Breast epithelium (tissue), 4 donors: Measurements from ENCODE around the gene FBXL19. TPM values are rescaled to one million over a fixed set of nuclear protein-coding genes. Genes with fewer than 3 reads are reported as not detected.
A peak's percentile ranks its signal among the peaks of the same experiment; 100 is the strongest.

Experiments used
- DNase-seq, 2 donors: peaks; one replicate each; pipeline ENCODE4 v3.0.0-alpha.2; 2019; ENCODE audit warnings: low spot score in 2 of 2
- H3K27ac ChIP-seq, 2 donors: fragments of 200-600 bp; sonication (generic) in 1 of 2; one replicate each; pipeline ENCODE4 v1.5.1; 2016 to 2019; ENCODE audit warnings: mild to moderate bottlenecking in 1 of 2
- H3K27me3 ChIP-seq, 2 donors: fragments of 200-600 bp; sonication (generic) in 1 of 2; one replicate each; pipeline versions ENCODE4 v1.5.1 to v1.6.0; 2017 to 2019; ENCODE audit warnings: control low read depth in 1 of 2, mild to moderate bottlenecking in 1 of 2
- H3K36me3 ChIP-seq: fragments of 200-600 bp; one replicate; pipeline ENCODE4 v1.5.1; 2019
- H3K4me1 ChIP-seq, 2 donors: fragments of 200-600 bp; sonication (generic); one replicate each; pipeline ENCODE4 v1.5.1; 2016 to 2019; ENCODE audit warnings: control low read depth in 1 of 2
- H3K4me3 ChIP-seq, 3 donors: fragments of 200-600 bp; sonication (generic); 1 replicate in 2 of 3; 2 replicates in 1 of 3; pipeline ENCODE4 v1.5.1; 2016 to 2019; ENCODE audit warnings: mild to moderate bottlenecking in 3 of 3, moderate library complexity in 2 of 3
- H3K9me3 ChIP-seq, 2 donors: fragments of 200-600 bp; sonication (generic) in 1 of 2; one replicate each; pipeline ENCODE4 v1.5.1; 2016 to 2019; ENCODE audit warnings: control low read depth in 1 of 2
- POLR2A ChIP-seq: fragments of 450-650 bp; IDR thresholded peaks from one replicate; pipeline ENCODE4 v1.6.1; 2016; ENCODE audit warnings: antibody characterized with exemption, mild to moderate bottlenecking, moderate library complexity
- POLR2AphosphoS5 ChIP-seq, 3 donors: sonication (generic); formaldehyde crosslinking; IDR thresholded peaks; one replicate each; pipeline ENCODE4 v1.6.1; 2017; ENCODE audit warnings: antibody characterized with exemption in 3 of 3
- intact Hi-C: fragments of 100-400 bp; cut with DNase I; formaldehyde crosslinking; loops from one replicate; pipeline ENCODE4 v1.15.1; 2023; ENCODE audit warnings: low total_unique reads
- total RNA-seq, 3 donors: library from RNA; depleted of rRNA; stranded (reverse); fragments of >200 nt; gene quantifications; one replicate each; pipeline ENCODE4 v1.1.0, GENCODE V29; 2016
- TF ChIP-seq, protein P1 (sequence below), 3 donors: fragments of 450-650 bp; IDR thresholded peaks; one replicate each; pipeline ENCODE4 v1.5.1; 2016 to 2017; ENCODE audit warnings: antibody characterized with exemption in 3 of 3, mild to moderate bottlenecking in 3 of 3, moderate library complexity in 3 of 3

FBXL19 gene
- total RNA-seq, 3 donors from 2014 or later: 4.5 to 12.7 (median 9.2) TPM

DNA sequence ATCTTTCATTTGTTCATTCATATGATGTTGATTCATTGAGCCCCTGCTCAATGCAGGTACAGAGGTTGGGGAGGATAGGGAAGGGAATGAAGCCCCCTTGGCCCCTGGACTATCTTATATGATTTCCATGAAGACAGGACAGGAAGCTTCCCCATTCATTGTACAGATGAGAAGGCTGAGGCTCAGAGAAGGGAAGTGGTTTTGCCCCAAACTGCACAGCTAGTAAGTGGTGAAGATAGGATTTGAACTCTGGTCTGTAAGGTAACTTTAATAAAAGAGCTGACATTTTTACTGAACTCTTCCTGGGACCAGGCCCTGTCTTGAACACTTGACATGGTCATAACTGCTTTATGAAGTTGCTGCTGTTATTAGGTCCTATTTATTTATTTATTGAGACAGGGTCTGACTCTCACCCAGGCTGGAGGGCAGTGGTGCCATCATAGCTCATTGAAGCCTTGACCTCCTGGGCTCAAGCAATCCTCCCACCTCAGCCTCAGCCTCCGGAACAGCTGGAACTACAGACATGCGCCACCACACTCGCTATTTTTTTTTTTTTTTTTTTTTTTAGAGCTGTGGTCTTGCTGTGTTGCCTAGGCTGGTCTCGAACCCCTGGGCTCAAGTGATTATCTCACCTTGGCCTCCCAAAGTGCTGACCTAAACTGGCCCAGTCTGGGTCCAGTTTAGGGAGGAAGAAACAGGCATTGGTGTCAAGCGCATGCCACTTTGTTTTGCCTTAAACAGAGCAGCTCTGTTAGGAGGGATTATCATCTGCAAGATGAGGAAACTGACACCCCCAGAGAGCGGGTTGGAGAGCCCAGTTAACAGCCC lies 22.0 kb upstream of the FBXL19 start:
- TF ChIP-seq, protein P1, sequence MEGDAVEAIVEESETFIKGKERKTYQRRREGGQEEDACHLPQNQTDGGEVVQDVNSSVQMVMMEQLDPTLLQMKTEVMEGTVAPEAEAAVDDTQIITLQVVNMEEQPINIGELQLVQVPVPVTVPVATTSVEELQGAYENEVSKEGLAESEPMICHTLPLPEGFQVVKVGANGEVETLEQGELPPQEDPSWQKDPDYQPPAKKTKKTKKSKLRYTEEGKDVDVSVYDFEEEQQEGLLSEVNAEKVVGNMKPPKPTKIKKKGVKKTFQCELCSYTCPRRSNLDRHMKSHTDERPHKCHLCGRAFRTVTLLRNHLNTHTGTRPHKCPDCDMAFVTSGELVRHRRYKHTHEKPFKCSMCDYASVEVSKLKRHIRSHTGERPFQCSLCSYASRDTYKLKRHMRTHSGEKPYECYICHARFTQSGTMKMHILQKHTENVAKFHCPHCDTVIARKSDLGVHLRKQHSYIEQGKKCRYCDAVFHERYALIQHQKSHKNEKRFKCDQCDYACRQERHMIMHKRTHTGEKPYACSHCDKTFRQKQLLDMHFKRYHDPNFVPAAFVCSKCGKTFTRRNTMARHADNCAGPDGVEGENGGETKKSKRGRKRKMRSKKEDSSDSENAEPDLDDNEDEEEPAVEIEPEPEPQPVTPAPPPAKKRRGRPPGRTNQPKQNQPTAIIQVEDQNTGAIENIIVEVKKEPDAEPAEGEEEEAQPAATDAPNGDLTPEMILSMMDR (IDR thresholded peaks at IDR 0.05): no peak
- TF ChIP-seq POLR2AphosphoS5 (IDR thresholded peaks at IDR 0.05): no peak
- Histone ChIP-seq H3K27ac (peak overlapping the region; percentile 64 to 92), H3K4me3 (peak overlapping the region; percentile 50 to 76 (median 59)), H3K9me3 (no peaks in the 10 kb centered on the region), H3K4me1 (peaks cover 4% of the 10 kb centered on the region in 2 donors), H3K36me3 (no peaks in the 10 kb centered on the region), H3K27me3 (no peaks in the 10 kb centered on the region)
- no peak for DNase-seq
- intact Hi-C loops: loop anchor here (10.0 kb wide), 1 partner anchor 57 kb away; no protein-coding TSS in a partner anchor

DNA sequence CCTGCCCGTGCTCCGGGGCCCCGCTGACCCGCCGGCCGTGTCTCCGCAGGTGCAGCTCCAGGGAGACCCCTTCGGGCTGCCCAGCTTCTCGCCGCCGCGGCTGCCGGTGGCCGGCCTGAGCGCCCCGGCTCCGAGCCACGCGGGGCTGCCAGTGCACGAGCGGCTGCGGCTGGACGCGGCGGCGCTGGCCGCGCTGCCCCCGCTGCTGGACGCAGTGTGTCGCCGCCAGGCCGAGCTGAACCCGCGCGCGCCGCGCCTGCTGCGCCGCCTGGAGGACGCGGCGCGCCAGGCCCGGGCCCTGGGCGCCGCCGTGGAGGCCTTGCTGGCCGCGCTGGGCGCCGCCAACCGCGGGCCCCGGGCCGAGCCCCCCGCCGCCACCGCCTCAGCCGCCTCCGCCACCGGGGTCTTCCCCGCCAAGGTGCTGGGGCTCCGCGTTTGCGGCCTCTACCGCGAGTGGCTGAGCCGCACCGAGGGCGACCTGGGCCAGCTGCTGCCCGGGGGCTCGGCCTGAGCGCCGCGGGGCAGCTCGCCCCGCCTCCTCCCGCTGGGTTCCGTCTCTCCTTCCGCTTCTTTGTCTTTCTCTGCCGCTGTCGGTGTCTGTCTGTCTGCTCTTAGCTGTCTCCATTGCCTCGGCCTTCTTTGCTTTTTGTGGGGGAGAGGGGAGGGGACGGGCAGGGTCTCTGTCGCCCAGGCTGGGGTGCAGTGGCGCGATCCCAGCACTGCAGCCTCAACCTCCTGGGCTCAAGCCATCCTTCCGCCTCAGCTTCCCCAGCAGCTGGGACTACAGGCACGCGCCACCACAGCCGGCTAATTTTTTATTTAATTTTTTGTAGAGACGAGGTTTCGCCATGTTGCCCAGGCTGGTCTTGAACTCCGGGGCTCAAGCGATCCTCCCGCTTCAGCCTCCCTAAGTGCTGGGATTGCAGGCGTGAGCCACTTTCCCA lies 21.1 kb upstream of the FBXL19 start:
- intact Hi-C loops: loop anchor here (10.0 kb wide), 1 partner anchor 58 kb away; no protein-coding TSS in a partner anchor
- DNase-seq: peak in 1 of 2 donors; percentile 34

DNA sequence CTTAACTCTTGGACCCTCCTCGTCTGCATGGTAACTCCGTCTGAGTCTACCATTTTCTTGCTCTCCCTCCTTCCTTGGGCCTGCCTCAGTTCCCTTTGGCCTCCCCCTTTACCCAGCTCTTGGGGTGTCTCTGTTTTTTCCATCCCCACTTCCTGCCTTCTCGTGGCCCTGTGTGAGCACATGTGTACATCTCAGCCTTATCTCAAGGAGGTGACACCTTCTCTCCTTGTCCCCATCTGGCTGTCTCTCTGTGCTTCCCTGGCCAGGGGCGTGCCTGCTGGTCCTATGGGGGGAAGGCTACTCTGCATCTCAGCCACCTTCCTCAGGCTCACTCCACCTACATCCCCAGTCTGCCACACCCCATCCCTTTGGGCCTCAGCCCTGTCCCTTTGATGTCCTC lies 20.4 kb upstream of the FBXL19 start:
- DNase-seq: no peak
- H3K9me3 ChIP-seq: no peaks in the 10 kb centered on the region
- H3K27ac ChIP-seq: peak overlapping the region; percentile 79 to 92
- H3K27me3 ChIP-seq: no peaks in the 10 kb centered on the region
- no peaks in the 10 kb centered on the region for H3K36me3 ChIP-seq
- TF ChIP-seq, protein P1 (IDR thresholded peaks at IDR 0.05): no peak
- TF ChIP-seq POLR2A (no peak), POLR2AphosphoS5 (IDR thresholded peaks at IDR 0.05) (no peak)
- H3K4me3 ChIP-seq: peak overlapping the region; percentile 50 to 76 (median 59)
- H3K4me1 ChIP-seq: peaks cover 4% of the 10 kb centered on the region in 2 donors
- intact Hi-C loops: loop anchor here (10.0 kb wide), 1 partner anchor 58 kb away; no protein-coding TSS in a partner anchor

More for the DNA sequence above, 21.1 kb upstream of the FBXL19 start:
- H3K36me3 ChIP-seq: no peaks in the 10 kb centered on the region
- H3K4me1 ChIP-seq: peaks cover 4% of the 10 kb centered on the region in 2 donors
- TF ChIP-seq POLR2A (no peak), POLR2AphosphoS5 (IDR thresholded peaks at IDR 0.05) (peak in 1 of 3 donors; percentile 14)
- TF ChIP-seq, protein P1 (IDR thresholded peaks at IDR 0.05): peak in 1 of 3 donors; percentile 76
- H3K27me3 ChIP-seq: no peaks in the 10 kb centered on the region
- H3K9me3 ChIP-seq: no peaks in the 10 kb centered on the region
- peak overlapping the region; percentile 50 to 76 (median 59) for H3K4me3 ChIP-seq
- H3K27ac ChIP-seq: peak overlapping the region; percentile 79 to 92

DNA sequence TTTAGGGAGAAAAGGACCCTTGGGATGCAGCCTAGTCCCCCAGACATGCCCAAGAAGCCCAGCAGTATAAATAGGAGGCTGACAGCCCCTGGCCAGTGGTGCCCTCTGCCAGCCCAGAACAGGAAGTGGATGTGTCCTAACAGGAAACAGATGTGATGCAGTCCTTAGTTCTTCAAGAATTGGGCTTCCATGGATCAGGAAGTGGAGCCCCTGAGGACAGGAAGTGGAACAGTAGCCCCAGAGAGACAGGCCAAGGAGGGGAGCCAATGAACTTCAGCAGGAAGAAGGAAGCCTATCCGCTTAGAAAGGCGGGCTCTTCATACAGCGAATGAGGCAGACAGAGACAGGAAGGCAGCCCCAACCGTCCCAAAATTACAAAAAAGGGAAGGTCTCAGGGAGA lies 19.8 kb upstream of the FBXL19 start:
- Histone ChIP-seq H3K27me3 (no peaks in the 10 kb centered on the region), H3K9me3 (no peaks in the 10 kb centered on the region), H3K27ac (peak overlapping the region; percentile 1 to 61), H3K4me3 (no peak overlapping the region), H3K36me3 (no peaks in the 10 kb centered on the region), H3K4me1 (peaks cover 4% of the 10 kb centered on the region in 2 donors)
- intact Hi-C loops: loop anchor here (10.0 kb wide), 1 partner anchor 59 kb away; no protein-coding TSS in a partner anchor
- no peak for TF ChIP-seq POLR2A
- no peak for TF ChIP-seq POLR2AphosphoS5 (IDR thresholded peaks at IDR 0.05)
- TF ChIP-seq, protein P1 (IDR thresholded peaks at IDR 0.05): no peak
- no peak for DNase-seq
